KMS-11 (cell line): ENCODE data around the gene MBD3L3.
A peak's percentile ranks its signal among the peaks of the same experiment; 100 is the strongest.
"Not testable (repeated sequence)": the region's sequence is repeated elsewhere in the genome, so short reads cannot be mapped to it uniquely, and the experiment has no call there.

Source experiments
- H2AFZ ChIP-seq: fragments of 200-600 bp; sonication (generic); 2 replicates; pipeline ENCODE4 v1.6.1; 2016; ENCODE audit warnings: antibody characterized with exemption, mixed run types, low read depth
- H3K27ac ChIP-seq: fragments of 200-600 bp; sonication (generic); 2 replicates; pipeline ENCODE4 v1.6.1; 2016; ENCODE audit warnings: mild to moderate bottlenecking, mixed run types
- H3K27me3 ChIP-seq: fragments of 200-600 bp; sonication (generic); 2 replicates; pipeline ENCODE4 v1.6.1; 2017; ENCODE audit warnings: mild to moderate bottlenecking, low read depth, mixed run types, moderate library complexity; ENCODE audit not compliant: insufficient read depth
- H3K36me3 ChIP-seq: fragments of 200-600 bp; sonication (generic); 2 replicates; pipeline ENCODE4 v1.6.1; 2017; ENCODE audit warnings: mild to moderate bottlenecking, mixed run types; ENCODE audit not compliant: insufficient read depth
- H3K4me1 ChIP-seq: fragments of 200-600 bp; sonication (generic); 2 replicates; pipeline ENCODE4 v1.6.1; 2016; ENCODE audit warnings: mild to moderate bottlenecking, low read depth, mixed run types; ENCODE audit not compliant: poor library complexity, severe bottlenecking
- H3K4me2 ChIP-seq: fragments of 200-600 bp; sonication (generic); 2 replicates; pipeline ENCODE4 v1.7.0; 2016; ENCODE audit warnings: mild to moderate bottlenecking, mixed run types
- H3K4me3 ChIP-seq: fragments of 200-600 bp; sonication (generic); IDR thresholded peaks from 2 replicates; pipeline ENCODE4 v1.6.1; 2017; ENCODE audit warnings: low read depth, low read length, mixed read lengths; ENCODE audit not compliant: insufficient read depth
- H3K79me2 ChIP-seq: fragments of 200-600 bp; sonication (generic); 2 replicates; pipeline ENCODE4 v1.6.1; 2016; ENCODE audit warnings: low read depth, mixed run types; ENCODE audit not compliant: insufficient read depth
- H3K9ac ChIP-seq: fragments of 200-600 bp; sonication (generic); 2 replicates; pipeline ENCODE4 v1.6.1; 2016; ENCODE audit warnings: mild to moderate bottlenecking, mixed run types
- H4K20me1 ChIP-seq: fragments of 200-600 bp; sonication (generic); 2 replicates; pipeline ENCODE4 v1.6.1; 2016; ENCODE audit warnings: mild to moderate bottlenecking, mixed run types; ENCODE audit not compliant: insufficient read depth
- TF ChIP-seq, protein P1 (sequence below): fragments of 200-600 bp; sonication (generic); conservative IDR thresholded peaks from 2 replicates; pipeline ENCODE4 v1.6.1; 2017; ENCODE audit warnings: low read depth, mild to moderate bottlenecking, antibody characterized with exemption, low read length, moderate library complexity, mixed read lengths

The MBD3L3 gene

DNA sequence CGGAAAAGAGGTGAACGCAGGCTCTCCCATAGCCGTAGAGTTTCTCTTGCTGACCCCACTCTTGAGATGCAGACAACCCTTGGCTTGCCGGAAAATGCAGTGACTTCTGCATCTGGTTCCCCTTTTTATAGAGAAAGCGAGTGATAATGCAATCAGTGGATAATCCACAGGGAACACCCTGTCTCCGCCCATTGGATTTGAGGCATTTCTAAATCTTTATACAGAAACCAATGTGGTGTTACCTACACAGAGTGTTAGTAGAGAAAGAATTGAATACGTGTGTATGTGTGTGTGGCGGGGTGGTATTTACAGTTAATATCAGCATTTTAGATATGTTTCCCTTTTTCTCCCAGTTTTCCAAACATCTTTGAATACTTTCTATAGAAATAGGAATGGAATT is at the start of gene MBD3L3:
Gene MBD3L3 (minus strand): TSS at position 101 of the 400 bp plus-strand sequence. CDS start 71 bp downstream, at position 30.
- not testable (repeated sequence) for H3K4me2 ChIP-seq, H2AFZ ChIP-seq, H4K20me1 ChIP-seq

DNA sequence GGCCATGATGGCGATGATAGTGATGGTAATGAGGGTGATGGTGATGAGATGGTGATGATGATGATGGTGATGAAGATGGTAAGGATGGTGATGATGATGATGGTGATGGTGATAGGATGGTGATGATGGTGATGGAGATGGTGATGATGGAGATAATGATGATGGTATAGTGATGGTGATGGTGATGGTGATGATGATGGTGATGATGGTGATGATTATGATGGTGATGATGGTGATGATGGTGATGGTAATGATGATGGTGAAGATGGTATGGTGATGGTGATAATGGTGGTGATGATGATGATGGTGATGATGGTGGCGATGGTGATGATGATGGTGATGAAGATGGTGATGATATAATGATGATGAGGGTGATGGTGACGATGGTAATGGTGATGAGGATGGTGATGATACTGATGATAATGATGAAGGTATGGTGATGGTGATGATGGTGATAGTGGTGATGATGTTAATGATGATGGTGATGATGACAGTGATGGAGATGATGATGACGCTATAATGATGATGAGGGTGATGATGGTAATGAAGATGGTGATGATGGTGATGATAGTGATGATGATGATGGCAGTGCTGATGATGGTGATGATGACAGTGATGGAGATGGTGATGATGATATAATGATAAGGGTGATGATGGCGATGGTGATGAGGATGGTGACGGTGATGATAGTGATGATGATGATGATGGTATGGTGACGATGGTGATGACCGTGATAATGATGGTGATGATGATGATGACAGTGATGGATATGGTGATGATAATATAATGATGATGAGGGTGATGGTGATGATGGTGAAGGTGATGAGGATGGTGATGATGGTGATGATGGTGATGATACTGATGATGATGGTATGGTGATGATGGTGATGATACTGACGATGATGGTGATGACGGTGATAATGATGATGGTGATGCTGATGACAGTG is 48.5 kb upstream of the MBD3L3 start:
- Histone ChIP-seq H3K27ac (no peak overlapping the region), H4K20me1 (no peaks in the 10 kb centered on the region), H3K79me2 (no peaks in the 10 kb centered on the region), H3K36me3 (no peaks in the 10 kb centered on the region), H3K4me1 (peaks cover 18% of the 10 kb centered on the region), H3K4me2 (no peak overlapping the region), H3K9ac (no peak overlapping the region), H3K4me3 (no peak overlapping the region), H3K27me3 (no peaks in the 10 kb centered on the region), H2AFZ (no peak overlapping the region)
- TF ChIP-seq, protein P1, sequence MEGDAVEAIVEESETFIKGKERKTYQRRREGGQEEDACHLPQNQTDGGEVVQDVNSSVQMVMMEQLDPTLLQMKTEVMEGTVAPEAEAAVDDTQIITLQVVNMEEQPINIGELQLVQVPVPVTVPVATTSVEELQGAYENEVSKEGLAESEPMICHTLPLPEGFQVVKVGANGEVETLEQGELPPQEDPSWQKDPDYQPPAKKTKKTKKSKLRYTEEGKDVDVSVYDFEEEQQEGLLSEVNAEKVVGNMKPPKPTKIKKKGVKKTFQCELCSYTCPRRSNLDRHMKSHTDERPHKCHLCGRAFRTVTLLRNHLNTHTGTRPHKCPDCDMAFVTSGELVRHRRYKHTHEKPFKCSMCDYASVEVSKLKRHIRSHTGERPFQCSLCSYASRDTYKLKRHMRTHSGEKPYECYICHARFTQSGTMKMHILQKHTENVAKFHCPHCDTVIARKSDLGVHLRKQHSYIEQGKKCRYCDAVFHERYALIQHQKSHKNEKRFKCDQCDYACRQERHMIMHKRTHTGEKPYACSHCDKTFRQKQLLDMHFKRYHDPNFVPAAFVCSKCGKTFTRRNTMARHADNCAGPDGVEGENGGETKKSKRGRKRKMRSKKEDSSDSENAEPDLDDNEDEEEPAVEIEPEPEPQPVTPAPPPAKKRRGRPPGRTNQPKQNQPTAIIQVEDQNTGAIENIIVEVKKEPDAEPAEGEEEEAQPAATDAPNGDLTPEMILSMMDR, result no peak

More for the DNA sequence above, at the start of gene MBD3L3:
- H3K9ac ChIP-seq, H3K27me3 ChIP-seq, H3K79me2 ChIP-seq, H3K4me1 ChIP-seq, H3K4me3 ChIP-seq, H3K36me3 ChIP-seq, H3K27ac ChIP-seq: not testable (repeated sequence)

GRCh38 chr19:7104747-7105447 is 46.4 kb upstream of the MBD3L3 start:
- TF ChIP-seq, protein P1, result no peak
- no peaks in the 10 kb centered on the region for H3K27me3 ChIP-seq
- H3K4me1 ChIP-seq, result peaks cover 30% of the 10 kb centered on the region
- no peak overlapping the region for H2AFZ ChIP-seq
- no peak overlapping the region for H3K27ac ChIP-seq
- H3K4me3 ChIP-seq, result no peak overlapping the region
- no peak overlapping the region; the same call in 1 of the 2 replicates for H3K4me2 ChIP-seq
- H3K9ac ChIP-seq, result no peak overlapping the region
- H3K36me3 ChIP-seq, result no peaks in the 10 kb centered on the region
- H3K79me2 ChIP-seq, result no peaks in the 10 kb centered on the region
- H4K20me1 ChIP-seq, result no peaks in the 10 kb centered on the region

GRCh38 chr19:7101498-7102253 is 43.2 kb upstream of the MBD3L3 start:
- TF ChIP-seq, protein P1, result no peak
- no peak overlapping the region for H3K9ac ChIP-seq
- no peak overlapping the region for H3K27ac ChIP-seq
- no peaks in the 10 kb centered on the region for H4K20me1 ChIP-seq
- no peaks in the 10 kb centered on the region for H3K36me3 ChIP-seq
- H3K4me2 ChIP-seq, result peak overlapping the region; percentile 31; the same call in 1 of the 2 replicates
- peaks cover 33% of the 10 kb centered on the region for H3K4me1 ChIP-seq
- H3K4me3 ChIP-seq, result no peak overlapping the region
- no peaks in the 10 kb centered on the region for H3K27me3 ChIP-seq
- 0 out of 2 replicates have a peak overlapping the region, but pooled peaks have one; percentile 8 for H2AFZ ChIP-seq
- no peaks in the 10 kb centered on the region for H3K79me2 ChIP-seq
